Liver (tissue), 9 donors: ENCODE data around the gene SIRT5. TPM values are rescaled to one million over a fixed set of nuclear protein-coding genes. Genes with fewer than 3 reads are reported as not detected.

ENCODE experiments used
- DNase-seq: peaks from one replicate; pipeline ENCODE4 v3.0.0-alpha.2; 2017; ENCODE audit warnings: low spot score
- H3K27ac ChIP-seq, 2 donors: one replicate each; pipeline ENCODE4 v1.7.0; 2013; ENCODE audit warnings: inconsistent platforms in 2 of 2, low read length in 2 of 2, control low read depth in 1 of 2, low read depth in 1 of 2, mild to moderate bottlenecking in 1 of 2
- H3K27me3 ChIP-seq, 4 donors: one replicate each; pipeline versions ENCODE4 v1.6.1 to v1.7.0; 2013; ENCODE audit warnings: low read length in 3 of 4, inconsistent platforms in 1 of 4, mild to moderate bottlenecking in 1 of 4, moderate library complexity in 1 of 4; ENCODE audit not compliant: control insufficient read depth in 4 of 4, insufficient read depth in 4 of 4
- H3K36me3 ChIP-seq, 4 donors: one replicate each; pipeline versions ENCODE4 v1.6.1 to v1.7.0; 2013; ENCODE audit warnings: low read length in 3 of 4, mild to moderate bottlenecking in 3 of 4, low read depth in 1 of 4, moderate library complexity in 1 of 4; ENCODE audit not compliant: control insufficient read depth in 4 of 4, insufficient read depth in 3 of 4
- H3K4me1 ChIP-seq, 4 donors: one replicate each; pipeline versions ENCODE4 v1.6.1 to v1.7.0; 2013; ENCODE audit warnings: low read length in 3 of 4, mild to moderate bottlenecking in 3 of 4, moderate library complexity in 1 of 4; ENCODE audit not compliant: control insufficient read depth in 4 of 4, insufficient read depth in 4 of 4
- H3K4me3 ChIP-seq, 3 donors: one replicate each; pipeline versions ENCODE4 v1.6.1 to v1.7.0; 2013; ENCODE audit warnings: low read length in 3 of 3, control low read depth in 1 of 3, low read depth in 1 of 3, mild to moderate bottlenecking in 1 of 3
- H3K9ac ChIP-seq, 2 donors: one replicate each; pipeline ENCODE4 v1.7.0; 2013; ENCODE audit warnings: low read length in 2 of 2, mild to moderate bottlenecking in 2 of 2, moderate library complexity in 2 of 2, control low read depth in 1 of 2, low read depth in 1 of 2
- H3K9me3 ChIP-seq, 4 donors: one replicate each; pipeline versions ENCODE4 v1.6.1 to v1.7.0; 2013; ENCODE audit warnings: low read length in 3 of 4; ENCODE audit not compliant: control insufficient read depth in 4 of 4
- EGR1 ChIP-seq, 2 donors: IDR thresholded peaks; 2 replicates each; pipeline ENCODE4 v1.6.1; 2016 to 2018; ENCODE audit warnings: antibody characterized with exemption in 2 of 2, low read depth in 2 of 2
- GABPA ChIP-seq, 2 donors: IDR thresholded peaks in 1 of 2; conservative IDR thresholded peaks in 1 of 2; 2 replicates each; pipeline ENCODE4 v1.6.1; 2016; ENCODE audit warnings: antibody characterized with exemption in 2 of 2, mild to moderate bottlenecking in 1 of 2, moderate library complexity in 1 of 2
- HNF4A ChIP-seq, 2 donors: conservative IDR thresholded peaks; 2 replicates each; pipeline ENCODE4 v1.6.1; 2016; ENCODE audit warnings: antibody characterized with exemption in 2 of 2, mild to moderate bottlenecking in 2 of 2
- JUND ChIP-seq, 2 donors: IDR thresholded peaks; 2 replicates each; pipeline ENCODE4 v1.6.1; 2016; ENCODE audit warnings: antibody characterized with exemption in 2 of 2
- NR2F2 ChIP-seq: IDR thresholded peaks from 2 replicates; pipeline ENCODE4 v1.6.1; 2016; ENCODE audit warnings: antibody characterized with exemption
- SP1 ChIP-seq: IDR thresholded peaks from 2 replicates; pipeline ENCODE4 v1.6.1; 2018; ENCODE audit warnings: antibody characterized with exemption, mild to moderate bottlenecking
- YY1 ChIP-seq: IDR thresholded peaks from 2 replicates; pipeline ENCODE4 v1.6.1; 2016; ENCODE audit warnings: antibody characterized with exemption, mild to moderate bottlenecking
- WGBS: extraction: QIAGEN DNeasy Blood & Tissue Kit; methylation state at CpG from one replicate; pipeline ENCODE4 v1.1.7; 2013; 5-methylcytosine and 5-hydroxymethylcytosine counted together
- polyA plus RNA-seq, 2 donors: library from polyadenylated mRNA; stranded (reverse) in 1 of 2; unstranded in 1 of 2; fragments of 200-250 nt in 1 of 2; fragments of >200 nt in 1 of 2; fragmentation: Nextera tagmentation in 1 of 2; extraction: Ambion mirVana in 1 of 2; gene quantifications; one replicate each; pipeline versions ENCODE4 v1.2.1 to v1.2.3, GENCODE V29; 2013 to 2015
- total RNA-seq, 2 donors: library from RNA; depleted of rRNA; stranded (reverse); fragments of >200 nt; gene quantifications; one replicate each; pipeline ENCODE4 v1.2.3, GENCODE V29; 2014
- TF ChIP-seq, protein P1 (sequence below): fragments of 150-350 bp; IDR thresholded peaks from 2 replicates; pipeline ENCODE4 v1.5.1; 2017; ENCODE audit warnings: improper control_type of control experiment, low read depth, low read length; ENCODE audit not compliant: missing input control
- TF ChIP-seq, protein P2 (sequence below): IDR thresholded peaks from 2 replicates; pipeline ENCODE4 v1.6.1; 2016; ENCODE audit warnings: antibody characterized with exemption, mild to moderate bottlenecking
- TF ChIP-seq, protein P3 (sequence below): IDR thresholded peaks from 2 replicates; pipeline ENCODE4 v1.6.1; 2016; ENCODE audit warnings: antibody characterized with exemption
- donor health status: healthy.
- donor health status: healthy.
- donor health status: healthy.
- donor health status: healthy.
- donor health status: healthy.

The SIRT5 gene
- total and polyA plus RNA-seq, 4 donors = 7.5 to 12.6 (median 8.8) TPM

DNA sequence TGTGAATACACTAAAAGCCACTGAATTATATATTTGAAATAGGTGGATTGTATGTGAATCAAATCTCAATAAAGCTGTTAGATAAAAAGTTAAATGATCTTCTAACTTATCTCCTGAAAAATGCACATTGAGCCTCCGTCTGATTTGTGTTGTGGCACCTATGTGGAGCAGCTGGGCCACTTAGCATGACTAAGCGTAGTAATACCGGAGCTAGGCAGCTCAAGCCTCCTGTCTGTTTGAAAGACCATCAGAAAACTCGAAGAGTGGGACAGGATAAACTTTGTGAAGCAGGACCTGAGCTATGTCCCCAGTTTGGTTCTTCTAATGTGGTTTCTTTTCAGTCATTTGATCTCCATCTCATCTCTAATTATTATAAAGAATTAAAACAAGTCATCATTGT, 29.7 kb downstream of the SIRT5 start (continued):
- TF ChIP-seq YY1 = no peak

DNA sequence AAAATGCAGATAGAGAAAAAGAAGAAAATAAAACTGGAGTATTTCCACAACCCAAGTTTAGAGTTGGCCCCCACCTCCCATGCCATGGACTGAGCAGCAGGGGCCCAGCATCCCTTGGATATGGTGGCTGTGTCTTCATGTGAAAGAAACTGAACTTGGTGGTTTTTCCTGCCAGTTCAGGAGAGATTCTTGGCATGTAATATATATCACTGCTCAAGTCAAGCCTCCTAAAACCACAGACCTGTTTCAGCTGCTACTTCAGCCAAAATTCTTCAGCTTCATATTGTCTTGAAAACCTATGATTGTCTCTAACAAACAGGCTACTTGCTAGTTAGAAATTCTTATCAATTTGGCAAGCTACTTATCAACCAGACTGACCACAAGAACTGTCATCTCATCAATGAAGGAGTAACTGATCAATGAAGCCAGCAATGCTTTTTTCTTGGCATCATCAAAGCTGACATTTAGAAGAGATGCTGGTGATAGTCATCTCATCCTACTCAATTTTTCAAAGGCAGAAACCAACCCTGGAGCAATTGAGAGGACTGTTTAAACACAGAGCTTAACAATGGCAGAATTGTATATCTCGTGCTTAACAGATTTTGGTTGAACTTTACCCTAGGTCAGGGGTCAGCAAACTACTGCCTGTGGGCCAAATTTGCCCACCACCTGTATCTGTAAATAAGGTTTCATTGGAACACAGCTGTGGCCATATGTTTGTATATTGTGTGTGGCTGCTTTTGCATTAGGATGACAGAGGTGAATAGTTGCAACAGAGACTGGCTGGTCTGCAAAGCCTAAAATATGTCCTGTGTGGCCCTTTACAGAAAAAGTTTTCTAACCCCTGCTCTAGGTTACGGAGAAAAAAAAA, 30.4 kb downstream of the SIRT5 start:
- 67% methylated on average over 2 of the region's 2 CpGs for WGBS
- H3K4me3 ChIP-seq = no peak overlapping the region
- H3K4me1 ChIP-seq = no peaks in the 10 kb centered on the region
- no peak for DNase-seq
- H3K9me3 ChIP-seq = no peaks in the 10 kb centered on the region
- no peak overlapping the region for H3K27ac ChIP-seq
- no peaks in the 10 kb centered on the region for H3K27me3 ChIP-seq
- H3K9ac ChIP-seq = no peak overlapping the region
- H3K36me3 ChIP-seq = peaks cover 0 to 47% (median 29%) of the 10 kb centered on the region in 4 donors
- TF ChIP-seq GABPA (IDR thresholded peaks at IDR 0.05 in 1 of 2, conservative IDR thresholded peaks at IDR 0.05 in 1 of 2) = no peak

DNA sequence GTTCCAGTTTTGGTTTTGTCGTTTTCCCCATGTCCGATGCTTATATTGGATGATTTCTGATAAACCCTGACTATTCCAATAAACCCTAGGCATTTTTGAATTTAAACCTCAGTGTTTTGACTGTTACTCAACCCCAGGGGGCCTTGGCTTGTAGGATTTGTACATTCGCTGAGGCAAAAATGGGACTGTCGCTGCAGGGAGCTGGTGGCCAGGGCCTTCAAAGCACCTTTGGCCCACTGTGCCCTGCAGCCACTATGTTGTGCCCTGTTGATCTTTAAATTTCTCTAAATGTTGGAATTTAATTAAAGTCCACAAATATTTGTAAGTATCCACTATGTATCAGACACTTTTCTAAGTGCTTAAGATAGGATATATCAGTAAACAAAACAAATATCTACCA, 31.2 kb downstream of the SIRT5 start:
- H3K9me3 ChIP-seq = no peaks in the 10 kb centered on the region
- H3K27me3 ChIP-seq = no peaks in the 10 kb centered on the region
- DNase-seq = no peak
- no peak overlapping the region for H3K9ac ChIP-seq
- peaks cover 0 to 41% (median 23%) of the 10 kb centered on the region in 4 donors for H3K36me3 ChIP-seq
- H3K4me3 ChIP-seq = no peak overlapping the region
- TF ChIP-seq YY1 = no peak
- TF ChIP-seq EGR1 (IDR thresholded peaks at IDR 0.05; ENCODE audit: low read depth in 2 of 2) = no peak
- TF ChIP-seq, protein P1, sequence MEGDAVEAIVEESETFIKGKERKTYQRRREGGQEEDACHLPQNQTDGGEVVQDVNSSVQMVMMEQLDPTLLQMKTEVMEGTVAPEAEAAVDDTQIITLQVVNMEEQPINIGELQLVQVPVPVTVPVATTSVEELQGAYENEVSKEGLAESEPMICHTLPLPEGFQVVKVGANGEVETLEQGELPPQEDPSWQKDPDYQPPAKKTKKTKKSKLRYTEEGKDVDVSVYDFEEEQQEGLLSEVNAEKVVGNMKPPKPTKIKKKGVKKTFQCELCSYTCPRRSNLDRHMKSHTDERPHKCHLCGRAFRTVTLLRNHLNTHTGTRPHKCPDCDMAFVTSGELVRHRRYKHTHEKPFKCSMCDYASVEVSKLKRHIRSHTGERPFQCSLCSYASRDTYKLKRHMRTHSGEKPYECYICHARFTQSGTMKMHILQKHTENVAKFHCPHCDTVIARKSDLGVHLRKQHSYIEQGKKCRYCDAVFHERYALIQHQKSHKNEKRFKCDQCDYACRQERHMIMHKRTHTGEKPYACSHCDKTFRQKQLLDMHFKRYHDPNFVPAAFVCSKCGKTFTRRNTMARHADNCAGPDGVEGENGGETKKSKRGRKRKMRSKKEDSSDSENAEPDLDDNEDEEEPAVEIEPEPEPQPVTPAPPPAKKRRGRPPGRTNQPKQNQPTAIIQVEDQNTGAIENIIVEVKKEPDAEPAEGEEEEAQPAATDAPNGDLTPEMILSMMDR = no peak
- TF ChIP-seq, protein P2, sequence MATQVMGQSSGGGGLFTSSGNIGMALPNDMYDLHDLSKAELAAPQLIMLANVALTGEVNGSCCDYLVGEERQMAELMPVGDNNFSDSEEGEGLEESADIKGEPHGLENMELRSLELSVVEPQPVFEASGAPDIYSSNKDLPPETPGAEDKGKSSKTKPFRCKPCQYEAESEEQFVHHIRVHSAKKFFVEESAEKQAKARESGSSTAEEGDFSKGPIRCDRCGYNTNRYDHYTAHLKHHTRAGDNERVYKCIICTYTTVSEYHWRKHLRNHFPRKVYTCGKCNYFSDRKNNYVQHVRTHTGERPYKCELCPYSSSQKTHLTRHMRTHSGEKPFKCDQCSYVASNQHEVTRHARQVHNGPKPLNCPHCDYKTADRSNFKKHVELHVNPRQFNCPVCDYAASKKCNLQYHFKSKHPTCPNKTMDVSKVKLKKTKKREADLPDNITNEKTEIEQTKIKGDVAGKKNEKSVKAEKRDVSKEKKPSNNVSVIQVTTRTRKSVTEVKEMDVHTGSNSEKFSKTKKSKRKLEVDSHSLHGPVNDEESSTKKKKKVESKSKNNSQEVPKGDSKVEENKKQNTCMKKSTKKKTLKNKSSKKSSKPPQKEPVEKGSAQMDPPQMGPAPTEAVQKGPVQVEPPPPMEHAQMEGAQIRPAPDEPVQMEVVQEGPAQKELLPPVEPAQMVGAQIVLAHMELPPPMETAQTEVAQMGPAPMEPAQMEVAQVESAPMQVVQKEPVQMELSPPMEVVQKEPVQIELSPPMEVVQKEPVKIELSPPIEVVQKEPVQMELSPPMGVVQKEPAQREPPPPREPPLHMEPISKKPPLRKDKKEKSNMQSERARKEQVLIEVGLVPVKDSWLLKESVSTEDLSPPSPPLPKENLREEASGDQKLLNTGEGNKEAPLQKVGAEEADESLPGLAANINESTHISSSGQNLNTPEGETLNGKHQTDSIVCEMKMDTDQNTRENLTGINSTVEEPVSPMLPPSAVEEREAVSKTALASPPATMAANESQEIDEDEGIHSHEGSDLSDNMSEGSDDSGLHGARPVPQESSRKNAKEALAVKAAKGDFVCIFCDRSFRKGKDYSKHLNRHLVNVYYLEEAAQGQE = no peak
- no peak for TF ChIP-seq HNF4A (conservative IDR thresholded peaks at IDR 0.05)
- no peak for TF ChIP-seq NR2F2
- TF ChIP-seq, protein P3, sequence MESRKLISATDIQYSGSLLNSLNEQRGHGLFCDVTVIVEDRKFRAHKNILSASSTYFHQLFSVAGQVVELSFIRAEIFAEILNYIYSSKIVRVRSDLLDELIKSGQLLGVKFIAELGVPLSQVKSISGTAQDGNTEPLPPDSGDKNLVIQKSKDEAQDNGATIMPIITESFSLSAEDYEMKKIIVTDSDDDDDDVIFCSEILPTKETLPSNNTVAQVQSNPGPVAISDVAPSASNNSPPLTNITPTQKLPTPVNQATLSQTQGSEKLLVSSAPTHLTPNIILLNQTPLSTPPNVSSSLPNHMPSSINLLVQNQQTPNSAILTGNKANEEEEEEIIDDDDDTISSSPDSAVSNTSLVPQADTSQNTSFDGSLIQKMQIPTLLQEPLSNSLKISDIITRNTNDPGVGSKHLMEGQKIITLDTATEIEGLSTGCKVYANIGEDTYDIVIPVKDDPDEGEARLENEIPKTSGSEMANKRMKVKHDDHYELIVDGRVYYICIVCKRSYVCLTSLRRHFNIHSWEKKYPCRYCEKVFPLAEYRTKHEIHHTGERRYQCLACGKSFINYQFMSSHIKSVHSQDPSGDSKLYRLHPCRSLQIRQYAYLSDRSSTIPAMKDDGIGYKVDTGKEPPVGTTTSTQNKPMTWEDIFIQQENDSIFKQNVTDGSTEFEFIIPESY = no peak
- no peak for TF ChIP-seq SP1
- no peak for TF ChIP-seq JUND (IDR thresholded peaks at IDR 0.05)
- no peaks in the 10 kb centered on the region for H3K4me1 ChIP-seq
- 94% methylated on average over 4 of the region's 4 CpGs for WGBS
- no peak overlapping the region for H3K27ac ChIP-seq
